ENCODE measurements around the gene RCSD1.

DNA sequence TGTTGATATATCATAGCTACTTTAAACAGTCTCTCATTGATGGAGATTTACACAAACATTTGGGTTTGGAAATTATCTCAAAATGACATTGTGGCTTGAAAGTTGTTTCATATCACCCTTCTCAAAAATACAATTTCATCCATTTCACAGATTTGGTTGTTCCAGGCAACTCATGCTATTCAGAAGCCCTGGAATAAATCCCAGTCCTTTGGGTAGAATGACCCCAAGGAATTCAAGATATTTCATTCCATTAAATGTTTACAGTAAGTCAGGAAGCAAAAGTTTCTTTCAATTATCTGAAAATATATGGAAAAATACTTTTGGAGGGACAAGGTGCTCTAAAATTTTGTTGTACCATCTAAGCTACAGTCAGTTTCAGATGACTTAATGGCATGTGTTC is 118.9 kb downstream of the RCSD1 start:
- TF ChIP-seq MYC (IDR thresholded peaks at IDR 0.05; ENCODE audit: low read depth, low read length) = no peak
- TF ChIP-seq, protein P1, sequence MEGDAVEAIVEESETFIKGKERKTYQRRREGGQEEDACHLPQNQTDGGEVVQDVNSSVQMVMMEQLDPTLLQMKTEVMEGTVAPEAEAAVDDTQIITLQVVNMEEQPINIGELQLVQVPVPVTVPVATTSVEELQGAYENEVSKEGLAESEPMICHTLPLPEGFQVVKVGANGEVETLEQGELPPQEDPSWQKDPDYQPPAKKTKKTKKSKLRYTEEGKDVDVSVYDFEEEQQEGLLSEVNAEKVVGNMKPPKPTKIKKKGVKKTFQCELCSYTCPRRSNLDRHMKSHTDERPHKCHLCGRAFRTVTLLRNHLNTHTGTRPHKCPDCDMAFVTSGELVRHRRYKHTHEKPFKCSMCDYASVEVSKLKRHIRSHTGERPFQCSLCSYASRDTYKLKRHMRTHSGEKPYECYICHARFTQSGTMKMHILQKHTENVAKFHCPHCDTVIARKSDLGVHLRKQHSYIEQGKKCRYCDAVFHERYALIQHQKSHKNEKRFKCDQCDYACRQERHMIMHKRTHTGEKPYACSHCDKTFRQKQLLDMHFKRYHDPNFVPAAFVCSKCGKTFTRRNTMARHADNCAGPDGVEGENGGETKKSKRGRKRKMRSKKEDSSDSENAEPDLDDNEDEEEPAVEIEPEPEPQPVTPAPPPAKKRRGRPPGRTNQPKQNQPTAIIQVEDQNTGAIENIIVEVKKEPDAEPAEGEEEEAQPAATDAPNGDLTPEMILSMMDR (IDR thresholded peaks at IDR 0.05; ENCODE audit: low read depth, low read length) = no peak

Measured in NB4 (cell line).